ENCODE data around the gene IL6ST.

GRCh38 chr5:55932700-55933099 lies 62.1 kb downstream of the IL6ST start:
- TF ChIP-seq SMC3 (IDR thresholded peaks at IDR 0.05; ENCODE audit: borderline replicate concordance, low read length): no peak
- no peak for TF ChIP-seq TAF1 (IDR thresholded peaks at IDR 0.05; ENCODE audit: borderline replicate concordance, low read depth, low read length)
- TF ChIP-seq SPI1 (IDR thresholded peaks at IDR 0.05; ENCODE audit: borderline replicate concordance, insufficient read depth, low read depth, low read length): no peak
- TF ChIP-seq HDAC6 (IDR thresholded peaks at IDR 0.05; ENCODE audit: unreplicated experiment): no peak
- no peak for TF ChIP-seq SP1 (IDR thresholded peaks at IDR 0.05; ENCODE audit: low read depth, low read length)
- no peak for TF ChIP-seq HDGF (IDR thresholded peaks at IDR 0.05)
- TF ChIP-seq ZBTB33 (IDR thresholded peaks at IDR 0.05): no peak
